ENCODE data around the gene DNAJC6.
"Not testable (repeated sequence)": the region's sequence is repeated elsewhere in the genome, so short reads cannot be mapped to it uniquely, and the experiment has no call there.

DNAJC6 gene

GRCh38 chr1:65445837-65446236 is 136.5 kb downstream of the DNAJC6 start:
- no peak for TF ChIP-seq CTCF (IDR thresholded peaks at IDR 0.05; ENCODE audit: borderline replicate concordance, insufficient read depth, low read depth, low read length)
- H3K4me3 ChIP-seq (ENCODE audit: low read depth, low read length) = no peak overlapping the region

GRCh38 chr1:65449214-65449823 is 140.0 kb downstream of the DNAJC6 start:
- no peak overlapping the region for H3K4me3 ChIP-seq (ENCODE audit: low read depth, low read length)
- TF ChIP-seq CTCF (IDR thresholded peaks at IDR 0.05; ENCODE audit: borderline replicate concordance, insufficient read depth, low read depth, low read length) = no peak

GRCh38 chr1:65455678-65456077 is 146.3 kb downstream of the DNAJC6 start:
- not testable (repeated sequence) for H3K4me3 ChIP-seq (ENCODE audit: low read depth, low read length)

- TF ChIP-seq CTCF (IDR thresholded peaks at IDR 0.05; ENCODE audit: borderline replicate concordance, insufficient read depth, low read depth, low read length) = no peak
- H3K4me3 ChIP-seq (ENCODE audit: low read depth, low read length) = no peak overlapping the region
Observed at GRCh38 chr1:65456481-65456880, 147.1 kb downstream of the DNAJC6 start.

- H3K4me3 ChIP-seq (ENCODE audit: low read depth, low read length) = no peak overlapping the region
- TF ChIP-seq CTCF (IDR thresholded peaks at IDR 0.05; ENCODE audit: borderline replicate concordance, insufficient read depth, low read depth, low read length) = no peak
Observed at GRCh38 chr1:65457868-65458267, 148.5 kb downstream of the DNAJC6 start.

- H3K4me3 ChIP-seq (ENCODE audit: low read depth, low read length) = no peak overlapping the region
- TF ChIP-seq CTCF (IDR thresholded peaks at IDR 0.05; ENCODE audit: borderline replicate concordance, insufficient read depth, low read depth, low read length) = no peak
Observed at GRCh38 chr1:65458730-65459396, 149.5 kb downstream of the DNAJC6 start.

DNA sequence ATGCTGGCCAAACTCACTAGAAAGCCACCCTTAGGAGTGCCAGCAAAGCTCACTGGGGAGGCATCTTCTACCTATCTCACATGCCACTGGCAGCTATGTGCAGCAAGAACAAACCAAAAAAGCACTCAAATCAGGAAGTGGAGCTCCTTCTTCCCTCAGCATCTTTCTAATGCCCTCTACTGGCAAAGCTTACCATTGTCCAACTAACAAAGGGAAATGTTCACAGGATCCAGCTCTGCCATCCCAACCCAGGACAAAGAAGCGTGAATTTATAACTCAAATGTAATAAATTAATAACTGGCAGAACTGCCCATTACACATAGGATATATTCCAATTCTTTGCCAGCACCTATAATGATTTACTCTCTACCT is 150.0 kb downstream of the DNAJC6 start:
- H3K4me3 ChIP-seq (ENCODE audit: low read depth, low read length) = no peak overlapping the region
- peak; percentile 59 for TF ChIP-seq CTCF (IDR thresholded peaks at IDR 0.05; ENCODE audit: borderline replicate concordance, insufficient read depth, low read depth, low read length)
